ENCODE data around the gene C16orf46. TPM values are rescaled to one million over a fixed set of nuclear protein-coding genes. Genes with fewer than 3 reads are reported as not detected.
A peak's percentile ranks its signal among the peaks of the same experiment; 100 is the strongest.

C16orf46 gene
- total and polyA plus RNA-seq, 2 of the 13 experiments (the other 11 are each of a cell fraction or from before 2014, with no cell fraction given), result 0.38 to 0.55 TPM

DNA sequence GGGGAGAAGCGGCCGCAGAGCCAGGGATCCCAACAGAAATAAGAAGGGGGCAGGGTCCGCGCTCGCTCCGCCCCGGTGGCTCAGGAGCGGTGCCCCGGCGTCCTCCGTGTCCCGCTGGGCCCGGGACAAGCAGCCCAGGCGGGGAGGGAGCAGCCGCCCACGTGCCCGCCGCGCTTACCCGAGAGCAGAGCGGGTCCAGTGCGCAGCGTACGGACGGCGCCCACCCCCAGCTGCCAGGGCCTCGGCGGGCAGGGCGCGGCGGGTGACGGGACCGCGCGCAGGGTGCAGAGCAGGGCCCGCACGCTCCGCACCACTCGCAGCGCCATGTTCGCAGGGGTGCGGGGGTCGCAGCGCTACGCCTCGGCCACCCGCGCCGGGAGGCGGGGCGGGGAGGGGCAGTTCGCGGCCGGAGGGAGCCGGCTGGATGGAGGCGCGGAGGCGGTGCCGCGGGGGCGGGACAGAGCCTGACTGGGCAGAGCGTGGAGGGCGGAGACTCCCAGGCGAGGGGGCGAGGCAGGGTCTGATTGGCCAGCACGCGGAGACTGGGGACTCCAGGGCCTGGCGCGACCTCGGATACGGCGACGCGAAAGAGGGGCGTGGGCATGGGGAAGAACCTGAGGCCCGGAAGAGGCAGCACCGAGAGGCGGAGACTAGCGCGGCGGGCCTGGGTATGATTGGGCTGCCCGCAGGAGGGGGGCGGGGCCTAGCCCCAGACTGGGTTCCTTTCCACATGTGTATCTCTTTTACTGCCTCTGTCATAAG is 19.1 kb upstream of the C16orf46 start, which contains the start of gene GCSH (continued):
- TF ChIP-seq ISL2 (CRISPR knock-in tag; IDR thresholded peaks at IDR 0.05) (peak; percentile 16; the same call in 1 of the 2 replicates), ASH2L (IDR thresholded peaks at IDR 0.05; ENCODE audit: insufficient read length, low read depth, low read length) (peak; percentile 75), FOSL1 (CRISPR knock-in tag; IDR thresholded peaks at IDR 0.05; ENCODE audit: borderline replicate concordance) (no peak), ZNF609 (CRISPR knock-in tag; IDR thresholded peaks at IDR 0.05; ENCODE audit: borderline replicate concordance) (no peak; the same call in 1 of the 2 replicates), ZNF354B (CRISPR knock-in tag; IDR thresholded peaks at IDR 0.05) (no peak), ZNF790 (CRISPR knock-in tag; IDR thresholded peaks at IDR 0.05; ENCODE audit: borderline replicate concordance) (peak; percentile 16; the same call in 1 of the 2 replicates), KLF6 (CRISPR knock-in tag; IDR thresholded peaks at IDR 0.05) (peak; percentile 72; the same call in 1 of the 2 replicates), NR2F2 (IDR thresholded peaks at IDR 0.05; ENCODE audit: borderline replicate concordance, low read depth) (no peak), ZNF597 (CRISPR knock-in tag; IDR thresholded peaks at IDR 0.05) (no peak), SIN3B (IDR thresholded peaks at IDR 0.05; ENCODE audit: low read length) (no peak), SRY (CRISPR knock-in tag; IDR thresholded peaks at IDR 0.05) (peak; percentile 88; the same call in 1 of the 2 replicates), MEIS1 (CRISPR knock-in tag; IDR thresholded peaks at IDR 0.05; ENCODE audit: borderline replicate concordance) (peak; percentile 59; the same call in 1 of the 2 replicates), TBX2 (CRISPR knock-in tag; IDR thresholded peaks at IDR 0.05; ENCODE audit: borderline replicate concordance) (peak; percentile 63), MED1 (CRISPR knock-in tag; IDR thresholded peaks at IDR 0.05) (peak; percentile 51), ZBTB7A (CRISPR knock-in tag; IDR thresholded peaks at IDR 0.05) (peak; percentile 90), ZNF792 (CRISPR knock-in tag; IDR thresholded peaks at IDR 0.05) (no peak)
- TF ChIP-seq, protein P1, sequence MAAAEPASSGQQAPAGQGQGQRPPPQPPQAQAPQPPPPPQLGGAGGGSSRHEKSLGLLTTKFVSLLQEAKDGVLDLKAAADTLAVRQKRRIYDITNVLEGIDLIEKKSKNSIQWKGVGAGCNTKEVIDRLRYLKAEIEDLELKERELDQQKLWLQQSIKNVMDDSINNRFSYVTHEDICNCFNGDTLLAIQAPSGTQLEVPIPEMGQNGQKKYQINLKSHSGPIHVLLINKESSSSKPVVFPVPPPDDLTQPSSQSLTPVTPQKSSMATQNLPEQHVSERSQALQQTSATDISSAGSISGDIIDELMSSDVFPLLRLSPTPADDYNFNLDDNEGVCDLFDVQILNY (CRISPR knock-in tag; conservative IDR thresholded peaks at IDR 0.05), result peak; percentile 20; the same call in 1 of the 2 replicates
- TF ChIP-seq, protein P2, sequence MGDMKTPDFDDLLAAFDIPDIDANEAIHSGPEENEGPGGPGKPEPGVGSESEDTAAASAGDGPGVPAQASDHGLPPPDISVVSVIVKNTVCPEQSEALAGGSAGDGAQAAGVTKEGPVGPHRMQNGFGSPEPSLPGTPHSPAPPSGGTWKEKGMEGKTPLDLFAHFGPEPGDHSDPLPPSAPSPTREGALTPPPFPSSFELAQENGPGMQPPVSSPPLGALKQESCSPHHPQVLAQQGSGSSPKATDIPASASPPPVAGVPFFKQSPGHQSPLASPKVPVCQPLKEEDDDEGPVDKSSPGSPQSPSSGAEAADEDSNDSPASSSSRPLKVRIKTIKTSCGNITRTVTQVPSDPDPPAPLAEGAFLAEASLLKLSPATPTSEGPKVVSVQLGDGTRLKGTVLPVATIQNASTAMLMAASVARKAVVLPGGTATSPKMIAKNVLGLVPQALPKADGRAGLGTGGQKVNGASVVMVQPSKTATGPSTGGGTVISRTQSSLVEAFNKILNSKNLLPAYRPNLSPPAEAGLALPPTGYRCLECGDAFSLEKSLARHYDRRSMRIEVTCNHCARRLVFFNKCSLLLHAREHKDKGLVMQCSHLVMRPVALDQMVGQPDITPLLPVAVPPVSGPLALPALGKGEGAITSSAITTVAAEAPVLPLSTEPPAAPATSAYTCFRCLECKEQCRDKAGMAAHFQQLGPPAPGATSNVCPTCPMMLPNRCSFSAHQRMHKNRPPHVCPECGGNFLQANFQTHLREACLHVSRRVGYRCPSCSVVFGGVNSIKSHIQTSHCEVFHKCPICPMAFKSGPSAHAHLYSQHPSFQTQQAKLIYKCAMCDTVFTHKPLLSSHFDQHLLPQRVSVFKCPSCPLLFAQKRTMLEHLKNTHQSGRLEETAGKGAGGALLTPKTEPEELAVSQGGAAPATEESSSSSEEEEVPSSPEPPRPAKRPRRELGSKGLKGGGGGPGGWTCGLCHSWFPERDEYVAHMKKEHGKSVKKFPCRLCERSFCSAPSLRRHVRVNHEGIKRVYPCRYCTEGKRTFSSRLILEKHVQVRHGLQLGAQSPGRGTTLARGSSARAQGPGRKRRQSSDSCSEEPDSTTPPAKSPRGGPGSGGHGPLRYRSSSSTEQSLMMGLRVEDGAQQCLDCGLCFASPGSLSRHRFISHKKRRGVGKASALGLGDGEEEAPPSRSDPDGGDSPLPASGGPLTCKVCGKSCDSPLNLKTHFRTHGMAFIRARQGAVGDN (CRISPR knock-in tag; IDR thresholded peaks at IDR 0.05), result peak; percentile 95

Data from HepG2 (cell line).